Endothelial cell (in vitro differentiated cells): ENCODE measurements around the gene HDGFL2. TPM values are rescaled to one million over a fixed set of nuclear protein-coding genes. Genes with fewer than 3 reads are reported as not detected.

Experiments used
- DNase-seq: peaks from one replicate; pipeline ENCODE4 v3.0.0; 2021; ENCODE audit warnings: low spot score
- H3K27ac Mint-ChIP-seq: one replicate; pipeline ENCODE4 v1.8.0; 2021; ENCODE audit warnings: mixed read lengths, inconsistent platforms; ENCODE audit not compliant: unreplicated experiment
- H3K27me3 Mint-ChIP-seq: one replicate; pipeline ENCODE4 v1.8.0; 2021; ENCODE audit warnings: mild to moderate bottlenecking, moderate library complexity, mixed read lengths, inconsistent platforms; ENCODE audit not compliant: unreplicated experiment
- H3K36me3 Mint-ChIP-seq: one replicate; pipeline ENCODE4 v1.8.0; 2021; ENCODE audit warnings: mild to moderate bottlenecking, low read depth, mixed read lengths, inconsistent platforms; ENCODE audit not compliant: unreplicated experiment
- H3K4me1 Mint-ChIP-seq: one replicate; pipeline ENCODE4 v1.8.0; 2021; ENCODE audit warnings: mild to moderate bottlenecking, mixed read lengths, inconsistent platforms; ENCODE audit not compliant: unreplicated experiment
- H3K4me3 Mint-ChIP-seq: one replicate; pipeline ENCODE4 v1.8.0; 2021; ENCODE audit warnings: mild to moderate bottlenecking, mixed read lengths, inconsistent platforms; ENCODE audit not compliant: unreplicated experiment
- H3K9me3 Mint-ChIP-seq: one replicate; pipeline ENCODE4 v1.8.0; 2021; ENCODE audit warnings: mixed read lengths, inconsistent platforms; ENCODE audit not compliant: unreplicated experiment
- CTCF ChIP-seq: fragments of 200-600 bp; sonication (generic); IDR thresholded peaks from one replicate; pipeline ENCODE4 v1.5.0; 2021; ENCODE audit warnings: antibody characterized with exemption; ENCODE audit not compliant: unreplicated experiment
- total RNA-seq: library from RNA; stranded (reverse); fragmentation: NEBNext Ultra II Directional; extraction: Animal tissue kit (Norgen Biotek cat#: 25700); gene quantifications from one replicate; pipeline ENCODE4 v1.2.1, GENCODE V29; 2021; ENCODE audit not compliant: unreplicated experiment

The HDGFL2 gene
- total RNA-seq, 1 donor from 2014 or later = 107 TPM

- Mint-ChIP-seq H3K9me3 (no peaks in the 10 kb centered on the region), H3K36me3 (peaks cover 11% of the 10 kb centered on the region), H3K27me3 (peaks cover 4% of the 10 kb centered on the region), H3K4me3 (no peak overlapping the region), H3K4me1 (no peaks in the 10 kb centered on the region), H3K27ac (peak overlapping the region; percentile 38)
- no peak for TF ChIP-seq CTCF
- no peak for DNase-seq
Observed at GRCh38 chr19:4494691-4495064, 22.6 kb downstream of the HDGFL2 start.

- no peaks in the 10 kb centered on the region for H3K4me1 Mint-ChIP-seq
- no peak overlapping the region for H3K27ac Mint-ChIP-seq
- no peak overlapping the region for H3K4me3 Mint-ChIP-seq
- TF ChIP-seq CTCF = no peak
- peaks cover 5% of the 10 kb centered on the region for H3K27me3 Mint-ChIP-seq
- H3K36me3 Mint-ChIP-seq = peaks cover 9% of the 10 kb centered on the region
- H3K9me3 Mint-ChIP-seq = no peaks in the 10 kb centered on the region
- DNase-seq = no peak
Observed at GRCh38 chr19:4495471-4495870, 23.4 kb downstream of the HDGFL2 start.

GRCh38 chr19:4496304-4496703 lies 24.2 kb downstream of the HDGFL2 start:
- Mint-ChIP-seq H3K4me3 (no peak overlapping the region), H3K27me3 (peaks cover 5% of the 10 kb centered on the region), H3K27ac (no peak overlapping the region), H3K9me3 (no peaks in the 10 kb centered on the region), H3K4me1 (no peaks in the 10 kb centered on the region), H3K36me3 (peaks cover 7% of the 10 kb centered on the region)
- no peak for TF ChIP-seq CTCF
- DNase-seq = no peak

- DNase-seq = no peak
- peaks cover 11% of the 10 kb centered on the region for H3K36me3 Mint-ChIP-seq
- H3K9me3 Mint-ChIP-seq = no peaks in the 10 kb centered on the region
- peaks cover 10% of the 10 kb centered on the region for H3K27me3 Mint-ChIP-seq
- no peak for TF ChIP-seq CTCF
- no peak overlapping the region for H3K27ac Mint-ChIP-seq
- no peak overlapping the region for H3K4me3 Mint-ChIP-seq
- H3K4me1 Mint-ChIP-seq = no peaks in the 10 kb centered on the region
Observed at GRCh38 chr19:4497770-4498389, 25.8 kb downstream of the HDGFL2 start.

- no peak for DNase-seq
- Mint-ChIP-seq H3K27me3 (peaks cover 10% of the 10 kb centered on the region), H3K9me3 (no peaks in the 10 kb centered on the region), H3K4me1 (no peaks in the 10 kb centered on the region), H3K36me3 (peaks cover 11% of the 10 kb centered on the region), H3K27ac (no peak overlapping the region), H3K4me3 (no peak overlapping the region)
- no peak for TF ChIP-seq CTCF
Observed at GRCh38 chr19:4498694-4499093, 26.6 kb downstream of the HDGFL2 start.
